ENCODE results near the gene NPAS3. TPM values are rescaled to one million over a fixed set of nuclear protein-coding genes. Genes with fewer than 3 reads are reported as not detected.

NPAS3 gene
- total and polyA plus RNA-seq, 2 of the 13 experiments (the other 11 are each of a cell fraction or from before 2014, with no cell fraction given), result not detected

- TF ChIP-seq ETS1 (CRISPR knock-in tag; IDR thresholded peaks at IDR 0.05) (no peak), MTERF4 (CRISPR knock-in tag; IDR thresholded peaks at IDR 0.05) (0 out of 2 replicates have a peak, but pooled peaks have one; percentile 46), MIXL1 (CRISPR knock-in tag; IDR thresholded peaks at IDR 0.05) (0 out of 2 replicates have a peak, but pooled peaks have one; percentile 53), ZSCAN12 (CRISPR knock-in tag; IDR thresholded peaks at IDR 0.05) (no peak), FOXJ3 (CRISPR knock-in tag; IDR thresholded peaks at IDR 0.05; ENCODE audit: borderline replicate concordance) (no peak), DRAP1 (CRISPR knock-in tag; IDR thresholded peaks at IDR 0.05) (no peak), TCF12 (IDR thresholded peaks at IDR 0.05) (no peak), TCF12 (CRISPR knock-in tag; IDR thresholded peaks at IDR 0.05) (no peak), HDAC2 (CRISPR knock-in tag; IDR thresholded peaks at IDR 0.05) (peak; percentile 50; the same call in 1 of the 2 replicates), CTCF (CRISPR knock-in tag; IDR thresholded peaks at IDR 0.05) (peak; percentile 96), CBX5 (CRISPR knock-in tag; IDR thresholded peaks at IDR 0.05; ENCODE audit: borderline replicate concordance) (peak; percentile 52; the same call in 1 of the 2 replicates), ZFAT (CRISPR knock-in tag; conservative IDR thresholded peaks at IDR 0.05) (no peak), HBP1 (CRISPR knock-in tag; IDR thresholded peaks at IDR 0.05; ENCODE audit: low read depth) (no peak), KDM4B (CRISPR knock-in tag; IDR thresholded peaks at IDR 0.05) (no peak), ZNF414 (CRISPR knock-in tag; IDR thresholded peaks at IDR 0.05) (0 out of 2 replicates have a peak, but pooled peaks have one; percentile 15), HDAC1 (CRISPR knock-in tag; IDR thresholded peaks at IDR 0.05) (no peak), ZNF691 (CRISPR knock-in tag; IDR thresholded peaks at IDR 0.05; ENCODE audit: borderline replicate concordance, low read depth) (no peak), ZNF513 (CRISPR knock-in tag; conservative IDR thresholded peaks at IDR 0.05) (no peak; the same call in 1 of the 2 replicates), ZNF878 (CRISPR knock-in tag; IDR thresholded peaks at IDR 0.05) (no peak), ZNF446 (CRISPR knock-in tag; IDR thresholded peaks at IDR 0.05) (no peak)
Measured at GRCh38 chr14:33839193-33840076, 900.8 kb downstream of the NPAS3 start (continued).

Data from HepG2 (cell line).